ENCODE data around the gene TBX18.

DNA sequence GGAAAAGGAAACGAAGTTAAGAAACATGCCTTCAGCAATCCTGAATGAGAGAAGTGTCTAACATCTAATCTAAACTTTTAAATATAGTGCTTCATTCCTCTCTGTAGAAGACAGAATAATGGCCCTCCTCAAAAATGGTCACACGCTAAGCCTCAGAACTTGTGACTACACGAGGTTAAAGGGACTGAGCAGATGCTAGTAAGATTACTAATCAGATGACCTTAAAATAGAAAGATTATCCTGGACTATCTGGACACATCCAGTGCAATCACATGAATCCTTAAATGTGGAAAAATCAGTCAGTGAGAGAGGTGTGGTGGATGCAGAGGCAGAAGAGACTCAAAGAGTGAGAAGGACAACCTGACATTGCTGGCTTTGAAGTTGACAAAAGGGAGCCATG lies 126.1 kb downstream of the TBX18 start:
- TF ChIP-seq CTCF (IDR thresholded peaks at IDR 0.05; ENCODE audit: low read depth, low read length, poor library complexity, severe bottlenecking) (no peak), EZH2phosphoT487 (IDR thresholded peaks at IDR 0.05; ENCODE audit: borderline replicate concordance, low read length) (no peak)
